Measurements from ENCODE around the gene CHST6. TPM values are rescaled to one million over a fixed set of nuclear protein-coding genes. Genes with fewer than 3 reads are reported as not detected.
A peak's percentile ranks its signal among the peaks of the same experiment; 100 is the strongest.
"Not testable (repeated sequence)": the region's sequence is repeated elsewhere in the genome, so short reads cannot be mapped to it uniquely, and the experiment has no call there.

CHST6 gene
- total RNA-seq, 1 donor, result not detected

DNA sequence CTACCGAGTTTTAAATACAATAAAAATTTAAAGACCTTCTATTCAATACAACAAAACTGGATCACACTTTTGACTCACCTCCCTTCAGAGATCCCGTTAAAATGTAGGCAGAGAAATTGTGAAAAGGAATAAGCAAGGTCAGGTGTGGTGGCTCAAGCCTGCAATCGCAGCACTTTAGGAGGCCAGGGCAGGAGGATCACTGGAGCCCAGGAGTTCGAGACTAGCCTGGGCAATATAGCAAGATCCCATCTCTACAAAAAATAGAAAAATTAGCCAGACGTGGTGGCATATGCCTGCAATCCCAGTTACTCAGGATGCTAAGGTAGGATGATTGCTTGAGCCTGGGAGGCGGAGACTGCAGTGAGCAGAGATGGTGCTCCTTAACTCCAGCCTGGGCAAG lies 23.9 kb upstream of the CHST6 start:
- Histone ChIP-seq H3K4me3 (ENCODE audit: low read length) (no peak overlapping the region), H3K4me1 (ENCODE audit: insufficient read depth, low read length) (peaks cover 12% of the 10 kb centered on the region), H3K27me3 (ENCODE audit: insufficient read depth, low read length) (no peaks in the 10 kb centered on the region), H3K9me3 (ENCODE audit: low read depth, low read length) (no peaks in the 10 kb centered on the region)

DNA sequence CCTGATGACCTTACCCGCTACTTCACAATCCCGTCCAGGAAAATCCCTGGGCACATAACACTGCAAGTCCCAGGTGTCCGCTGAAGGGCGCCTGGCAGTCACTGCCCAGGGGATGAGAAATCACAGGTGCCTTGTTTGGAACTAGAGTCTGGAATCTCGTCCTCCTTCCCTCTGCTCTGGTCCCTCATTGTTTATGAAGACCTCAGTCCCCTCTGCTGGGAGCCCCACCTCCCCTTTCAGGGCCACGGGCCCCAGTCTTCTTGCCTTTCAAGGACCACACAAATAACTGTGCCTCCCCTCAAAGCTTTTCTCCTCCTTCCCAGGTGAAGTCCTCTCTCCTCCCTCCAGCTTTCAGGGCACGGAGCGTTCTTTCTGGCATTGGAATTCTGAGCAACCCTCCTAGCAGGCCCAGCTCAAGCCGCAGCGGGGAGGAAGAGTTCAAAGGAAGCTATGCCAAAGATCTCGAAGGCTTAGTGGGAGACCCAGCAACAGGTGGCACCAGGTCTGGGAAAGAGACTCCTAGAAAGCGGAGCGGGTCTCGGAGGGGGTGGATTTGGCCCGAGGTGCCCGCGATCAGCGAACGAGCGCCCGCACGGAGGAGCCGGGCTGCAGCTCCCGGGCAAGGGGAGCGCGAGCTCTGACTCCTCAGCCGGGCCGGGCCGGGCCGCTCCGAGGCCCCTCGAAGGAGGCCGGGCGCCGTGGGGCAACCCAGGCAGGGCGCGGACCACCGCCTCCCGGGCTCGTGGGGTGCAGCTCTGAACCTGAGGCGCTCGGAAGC lies 21.1 kb upstream of the CHST6 start:
- Histone ChIP-seq H3K4me1 (ENCODE audit: insufficient read depth, low read length) (peaks cover 12% of the 10 kb centered on the region), H3K4me3 (ENCODE audit: low read length) (peak overlapping the region; percentile 86)
- H3K27me3 ChIP-seq (ENCODE audit: insufficient read depth, low read length); H3K9me3 ChIP-seq (ENCODE audit: low read depth, low read length): not testable (repeated sequence)

DNA sequence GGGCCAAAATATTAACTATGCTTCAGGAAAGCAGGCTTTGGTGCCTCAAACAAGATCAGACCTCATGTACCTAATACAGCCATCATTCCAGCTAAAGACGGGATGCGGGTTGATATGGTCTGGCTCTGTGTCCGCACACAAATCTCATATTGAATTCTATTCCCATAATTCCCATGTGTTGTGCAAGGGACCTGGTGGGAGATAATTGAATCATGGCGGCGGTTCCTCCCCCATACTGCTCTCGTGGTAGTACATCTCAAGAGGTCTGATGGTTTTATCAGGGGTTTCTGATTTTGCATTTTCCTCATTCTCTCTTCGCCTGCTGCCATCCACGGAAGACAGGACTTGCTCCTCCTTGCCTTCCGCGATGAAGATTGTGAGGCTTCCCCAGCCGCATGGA lies 19.1 kb upstream of the CHST6 start:
- Histone ChIP-seq H3K27me3 (ENCODE audit: insufficient read depth, low read length) (no peaks in the 10 kb centered on the region), H3K9me3 (ENCODE audit: low read depth, low read length) (no peaks in the 10 kb centered on the region), H3K4me3 (ENCODE audit: low read length) (no peak overlapping the region), H3K4me1 (ENCODE audit: insufficient read depth, low read length) (peaks cover 12% of the 10 kb centered on the region)

DNA sequence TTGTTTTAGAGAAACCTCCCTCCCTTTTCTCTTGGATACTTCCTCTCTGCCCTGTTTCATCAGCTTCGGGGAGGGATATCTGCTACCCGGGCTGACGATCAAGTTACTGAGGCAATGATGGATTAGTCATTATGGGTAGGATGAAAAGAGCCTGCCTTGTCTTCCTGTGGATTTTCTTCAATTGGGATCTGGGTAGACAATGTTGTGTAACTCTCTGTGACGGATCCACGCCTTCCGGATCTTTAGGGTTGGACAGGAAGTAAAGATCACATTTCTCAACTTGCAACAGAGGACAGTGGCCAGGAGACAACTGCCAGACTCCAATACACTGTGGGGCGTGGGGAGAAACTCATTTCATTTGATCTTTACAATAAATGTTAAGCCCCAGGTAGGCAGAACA lies 11.3 kb upstream of the CHST6 start:
- Histone ChIP-seq H3K4me1 (ENCODE audit: insufficient read depth, low read length) (peaks cover 14% of the 10 kb centered on the region), H3K4me3 (ENCODE audit: low read length) (no peak overlapping the region), H3K9me3 (ENCODE audit: low read depth, low read length) (no peaks in the 10 kb centered on the region), H3K27me3 (ENCODE audit: insufficient read depth, low read length) (no peaks in the 10 kb centered on the region)

DNA sequence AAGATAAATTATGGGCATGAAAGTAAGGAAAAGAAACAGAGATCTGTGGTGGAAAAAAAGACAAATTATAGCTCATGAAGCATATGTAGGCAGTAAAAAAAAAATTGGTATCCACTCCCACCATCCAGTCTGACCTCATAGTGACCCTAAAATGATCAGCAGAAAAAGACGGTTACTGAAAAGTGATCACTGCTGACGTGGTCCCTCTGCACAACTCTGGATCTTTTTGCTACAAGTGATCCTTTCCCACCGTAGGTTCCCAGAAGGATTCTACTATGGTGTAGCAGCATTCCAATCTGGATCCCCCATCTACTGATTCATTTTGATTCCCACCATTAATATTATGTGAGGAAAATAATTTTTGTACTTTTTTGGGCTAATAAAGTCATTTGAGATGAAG lies 10.9 kb upstream of the CHST6 start:
- H3K4me3 ChIP-seq (ENCODE audit: low read length), result no peak overlapping the region

DNA sequence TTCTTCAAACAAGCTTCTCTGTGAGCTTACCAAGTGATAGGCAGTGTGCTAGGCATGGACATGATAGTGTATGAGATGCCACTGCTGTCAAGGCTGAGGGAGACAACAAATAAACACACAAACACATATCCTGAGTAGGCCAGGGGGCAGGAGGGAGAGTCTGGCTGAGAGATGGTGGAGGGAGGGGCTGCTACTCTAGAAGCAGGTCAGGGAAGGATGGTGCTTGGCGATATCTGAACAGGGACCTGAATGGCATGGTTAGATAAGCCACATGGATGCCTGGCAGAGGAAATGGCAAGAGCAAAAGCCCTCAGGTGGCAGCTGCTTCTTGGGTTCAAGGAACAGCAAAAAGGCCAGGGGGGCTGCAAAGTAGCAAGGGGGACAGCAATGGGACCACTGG lies 8.6 kb upstream of the CHST6 start:
- peaks cover 14% of the 10 kb centered on the region for H3K4me1 ChIP-seq (ENCODE audit: insufficient read depth, low read length)
- H3K4me3 ChIP-seq (ENCODE audit: low read length), result no peak overlapping the region
- H3K27me3 ChIP-seq (ENCODE audit: insufficient read depth, low read length), result no peaks in the 10 kb centered on the region
- no peaks in the 10 kb centered on the region for H3K9me3 ChIP-seq (ENCODE audit: low read depth, low read length)

More for the DNA sequence above, 10.9 kb upstream of the CHST6 start:
- Histone ChIP-seq H3K9me3 (ENCODE audit: low read depth, low read length) (no peaks in the 10 kb centered on the region), H3K4me1 (ENCODE audit: insufficient read depth, low read length) (peaks cover 14% of the 10 kb centered on the region), H3K27me3 (ENCODE audit: insufficient read depth, low read length) (no peaks in the 10 kb centered on the region)

DNA sequence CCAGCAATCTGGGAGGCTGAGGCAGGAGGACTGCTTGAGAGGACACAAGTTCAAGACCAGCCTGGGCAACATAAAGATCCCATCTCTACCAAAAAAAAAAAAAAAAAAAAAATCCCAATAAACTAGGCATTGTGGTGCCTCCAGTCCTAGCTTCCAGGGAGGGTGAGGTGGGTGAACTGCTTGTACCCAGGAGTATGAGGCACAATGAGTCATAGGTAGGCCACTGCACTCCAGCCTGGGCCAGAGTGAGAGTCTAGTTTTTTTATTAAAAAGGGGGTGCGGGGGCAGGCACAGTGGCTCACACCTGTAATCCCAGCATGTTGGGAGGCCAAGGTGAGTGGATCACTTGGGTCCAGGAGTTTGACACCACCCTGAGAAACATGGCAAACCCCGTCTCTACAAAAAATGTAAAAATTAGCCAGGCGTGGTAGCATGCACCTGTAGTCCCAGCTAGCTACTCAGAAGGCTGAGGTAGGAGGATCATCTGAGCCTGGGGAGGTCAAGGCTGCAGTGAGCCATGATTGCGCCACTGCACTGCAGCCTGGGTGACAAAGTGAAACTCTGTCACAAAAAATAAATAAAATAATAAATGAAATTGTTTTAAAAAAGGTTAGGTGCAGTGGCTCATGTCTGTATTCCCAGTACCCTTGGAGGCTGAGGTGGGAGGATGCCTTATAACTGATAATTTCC lies 7.8 kb upstream of the CHST6 start:
- Histone ChIP-seq H3K4me3 (ENCODE audit: low read length) (no peak overlapping the region), H3K4me1 (ENCODE audit: insufficient read depth, low read length) (peaks cover 14% of the 10 kb centered on the region), H3K27me3 (ENCODE audit: insufficient read depth, low read length) (no peaks in the 10 kb centered on the region), H3K9me3 (ENCODE audit: low read depth, low read length) (no peaks in the 10 kb centered on the region)

DNA sequence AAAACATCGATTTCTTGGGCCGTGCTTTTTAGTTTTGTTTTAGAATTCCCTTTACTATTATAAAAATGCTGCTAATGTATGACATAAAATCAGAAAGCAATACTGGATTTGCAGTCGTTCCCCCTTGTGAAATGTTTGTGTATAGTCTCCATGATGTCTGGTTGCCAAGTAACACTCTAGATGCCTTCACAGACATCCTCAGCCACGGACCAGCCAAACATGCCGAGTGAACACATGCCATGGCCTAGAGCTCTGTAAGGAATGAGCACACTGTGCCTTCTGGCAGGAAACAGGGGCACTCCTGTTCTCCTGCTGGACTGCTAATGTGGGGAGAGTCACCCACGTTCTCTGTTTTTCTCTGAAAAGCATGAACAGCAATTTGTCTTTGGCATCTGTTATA lies 6.6 kb upstream of the CHST6 start:
- H3K4me3 ChIP-seq (ENCODE audit: low read length); H3K27me3 ChIP-seq (ENCODE audit: insufficient read depth, low read length); H3K9me3 ChIP-seq (ENCODE audit: low read depth, low read length): not testable (repeated sequence)
- H3K4me1 ChIP-seq (ENCODE audit: insufficient read depth, low read length), result peaks cover 11% of the 10 kb centered on the region

DNA sequence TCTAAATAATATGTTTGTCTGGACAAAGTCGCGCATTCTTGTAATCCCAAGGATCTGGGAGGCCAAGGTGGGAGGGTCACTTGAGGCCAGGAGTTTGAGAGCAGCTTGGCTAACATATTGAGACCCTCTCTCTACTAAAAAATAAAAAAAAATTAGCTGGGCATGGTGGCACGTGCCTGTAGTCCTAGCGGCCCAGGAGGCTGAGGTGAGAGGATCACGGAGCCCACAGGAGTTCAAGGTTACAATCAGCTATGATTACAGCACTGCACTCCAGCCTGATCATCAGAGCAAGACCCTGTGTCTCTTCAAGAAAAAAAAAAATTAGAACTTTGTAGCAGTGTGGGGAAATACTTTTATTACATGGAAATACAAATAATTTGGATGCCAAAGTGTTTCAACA lies 6.1 kb upstream of the CHST6 start:
- Histone ChIP-seq H3K9me3 (ENCODE audit: low read depth, low read length) (no peaks in the 10 kb centered on the region), H3K4me1 (ENCODE audit: insufficient read depth, low read length) (peaks cover 8% of the 10 kb centered on the region), H3K4me3 (ENCODE audit: low read length) (no peak overlapping the region), H3K27me3 (ENCODE audit: insufficient read depth, low read length) (no peaks in the 10 kb centered on the region)

DNA sequence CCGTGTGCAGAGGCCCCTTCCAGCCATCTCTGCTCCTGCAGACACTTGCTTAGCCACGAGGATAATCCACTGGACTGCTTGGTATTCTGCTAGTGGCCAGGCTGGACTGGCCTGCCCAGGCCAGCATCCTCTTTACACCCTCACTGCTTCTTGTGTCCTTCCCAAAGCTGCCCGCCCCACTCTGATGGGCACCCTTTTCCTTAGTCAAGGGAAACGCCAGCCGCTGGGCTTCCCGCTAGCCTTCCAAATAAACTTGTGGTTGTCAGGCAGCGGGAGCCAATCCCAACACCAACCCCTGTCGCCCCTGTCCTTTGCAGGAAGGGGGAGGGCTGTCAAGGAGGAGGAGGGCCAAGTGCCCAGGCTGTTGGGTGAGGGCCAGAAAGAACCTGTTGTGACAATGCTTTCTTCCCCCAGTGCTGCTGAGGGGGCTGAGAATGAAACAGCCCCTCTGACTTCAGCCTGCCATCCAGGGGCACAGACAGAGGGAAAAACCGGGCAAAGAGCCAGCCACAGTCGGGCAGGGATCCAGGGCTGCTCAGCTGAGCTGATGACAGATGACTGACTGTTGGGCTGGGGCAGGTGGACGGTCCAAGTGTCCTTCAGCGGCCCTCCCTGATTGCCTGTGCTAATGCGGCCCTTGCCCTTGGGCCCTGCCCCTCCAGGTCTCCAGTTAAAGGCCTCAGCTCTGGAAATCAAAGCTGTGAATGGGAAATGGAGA lies 3.5 kb upstream of the CHST6 start:
- not testable (repeated sequence) for H3K4me1 ChIP-seq (ENCODE audit: insufficient read depth, low read length); H3K4me3 ChIP-seq (ENCODE audit: low read length); H3K9me3 ChIP-seq (ENCODE audit: low read depth, low read length)
- peaks cover 18% of the 10 kb centered on the region for H3K27me3 ChIP-seq (ENCODE audit: insufficient read depth, low read length)

DNA sequence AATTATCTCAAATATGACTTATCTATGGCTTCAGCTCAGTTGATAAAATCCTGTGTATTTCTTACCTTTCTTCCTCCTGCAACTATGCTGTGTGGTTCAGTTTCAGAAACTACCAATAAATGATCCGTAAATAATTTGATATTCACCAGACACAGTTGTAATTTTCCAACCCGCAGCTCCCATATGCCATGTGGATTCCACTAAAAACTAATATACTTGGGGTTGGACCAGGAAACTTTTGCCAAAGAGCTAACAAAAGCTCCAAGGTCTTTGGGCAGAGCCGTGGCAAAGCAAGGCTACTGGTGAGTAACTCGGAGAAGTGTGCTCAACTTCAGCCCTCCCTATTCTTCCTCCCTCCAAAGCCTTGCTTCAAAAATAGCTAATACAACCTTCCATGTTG lies 2.3 kb upstream of the CHST6 start:
- H3K9me3 ChIP-seq (ENCODE audit: low read depth, low read length), result no peaks in the 10 kb centered on the region
- H3K27me3 ChIP-seq (ENCODE audit: insufficient read depth, low read length), result peaks cover 18% of the 10 kb centered on the region
- peaks cover 10% of the 10 kb centered on the region for H3K4me1 ChIP-seq (ENCODE audit: insufficient read depth, low read length)
- H3K4me3 ChIP-seq (ENCODE audit: low read length), result no peak overlapping the region

DNA sequence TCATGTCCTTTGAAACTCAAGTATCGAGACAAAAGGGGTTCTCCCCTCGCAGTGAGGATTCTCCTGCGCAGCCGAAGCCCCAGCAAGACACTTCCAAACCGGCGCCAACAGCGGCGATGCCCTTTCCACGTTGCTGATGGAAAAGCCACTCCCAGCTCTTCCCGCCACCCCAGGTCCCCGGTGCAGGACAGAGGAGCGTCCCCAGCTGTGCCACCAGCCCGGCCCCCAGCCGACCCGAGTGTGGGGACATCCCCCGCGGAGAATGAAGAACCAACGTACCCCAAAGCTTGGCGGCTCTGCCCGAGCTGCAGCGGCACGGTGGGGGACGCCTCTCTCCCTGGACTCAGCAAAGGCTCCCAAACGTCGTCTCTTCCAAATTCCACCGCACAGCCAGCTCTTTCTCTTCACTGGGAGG lies 573 bp downstream of the CHST6 start:
- H3K9me3 ChIP-seq (ENCODE audit: low read depth, low read length), result no peaks in the 10 kb centered on the region
- H3K4me1 ChIP-seq (ENCODE audit: insufficient read depth, low read length), result peaks cover 10% of the 10 kb centered on the region
- H3K27me3 ChIP-seq (ENCODE audit: insufficient read depth, low read length), result peaks cover 18% of the 10 kb centered on the region
- H3K4me3 ChIP-seq (ENCODE audit: low read length), result no peak overlapping the region

DNA sequence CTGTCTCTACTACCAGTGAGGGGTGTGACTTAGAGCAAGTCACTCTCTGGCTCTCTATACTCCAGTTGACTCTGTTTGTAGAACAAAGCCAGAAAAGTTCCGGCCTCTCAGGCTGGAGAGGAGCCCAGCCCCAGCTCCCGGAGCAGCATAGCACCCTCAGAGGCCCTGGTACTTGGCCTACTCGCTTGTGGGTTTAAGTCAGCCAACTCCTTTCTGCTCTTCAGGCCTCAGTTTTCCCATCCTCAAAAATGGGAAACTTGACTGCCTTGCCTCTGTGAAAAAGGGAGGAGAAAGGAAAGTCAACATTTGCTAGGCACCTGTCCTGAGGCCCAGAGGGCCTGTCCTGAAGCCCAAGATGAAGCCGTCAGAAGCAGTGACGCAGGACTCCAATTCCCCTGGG lies 1.1 kb downstream of the CHST6 start:
- Histone ChIP-seq H3K27me3 (ENCODE audit: insufficient read depth, low read length) (peaks cover 18% of the 10 kb centered on the region), H3K4me3 (ENCODE audit: low read length) (no peak overlapping the region), H3K9me3 (ENCODE audit: low read depth, low read length) (no peaks in the 10 kb centered on the region), H3K4me1 (ENCODE audit: insufficient read depth, low read length) (peaks cover 10% of the 10 kb centered on the region)

DNA sequence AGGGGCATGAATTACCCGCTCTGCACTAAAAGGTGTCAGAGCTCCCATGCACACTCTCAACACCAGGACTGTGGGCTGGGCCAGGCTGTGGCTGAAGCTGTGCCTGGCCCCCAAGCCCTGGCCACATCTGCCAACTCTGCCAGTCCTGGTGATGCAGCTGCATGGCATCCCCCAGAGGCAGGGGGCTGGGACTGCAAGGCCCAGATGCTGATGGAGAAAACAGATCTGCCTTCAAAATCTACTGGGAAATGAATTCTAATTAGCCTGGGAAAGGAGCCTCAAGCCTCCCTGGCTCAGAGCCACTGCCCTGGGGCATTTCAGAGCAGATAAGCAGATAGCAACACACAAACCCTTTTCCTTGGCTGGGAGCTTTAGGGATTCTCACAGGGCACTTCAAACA lies 3.4 kb downstream of the CHST6 start:
- Histone ChIP-seq H3K4me3 (ENCODE audit: low read length) (no peak overlapping the region), H3K9me3 (ENCODE audit: low read depth, low read length) (no peaks in the 10 kb centered on the region), H3K27me3 (ENCODE audit: insufficient read depth, low read length) (peaks cover 18% of the 10 kb centered on the region), H3K4me1 (ENCODE audit: insufficient read depth, low read length) (peaks cover 10% of the 10 kb centered on the region)

DNA sequence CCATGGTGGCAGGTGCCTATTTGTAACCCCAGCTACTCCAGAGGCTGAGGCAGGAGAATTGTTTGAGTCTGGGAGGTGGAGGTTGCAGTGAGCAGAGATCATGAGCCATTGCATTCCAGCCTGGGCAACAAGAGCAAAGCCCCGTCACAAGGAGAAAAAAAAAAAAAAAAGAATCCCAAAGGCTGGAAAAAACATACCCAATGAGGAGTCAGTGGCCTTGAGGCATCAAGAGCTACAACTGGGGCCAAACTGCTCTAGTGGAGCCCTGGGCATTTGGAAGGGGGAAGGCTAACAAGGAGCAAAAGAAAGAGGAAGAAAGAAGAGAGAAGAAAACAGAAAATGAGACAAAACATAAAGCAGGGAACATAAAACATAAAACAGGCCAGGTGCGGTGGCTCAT lies 6.9 kb downstream of the CHST6 start:
- Histone ChIP-seq H3K4me1 (ENCODE audit: insufficient read depth, low read length) (no peaks in the 10 kb centered on the region), H3K27me3 (ENCODE audit: insufficient read depth, low read length) (no peaks in the 10 kb centered on the region), H3K9me3 (ENCODE audit: low read depth, low read length) (no peaks in the 10 kb centered on the region), H3K4me3 (ENCODE audit: low read length) (no peak overlapping the region)

Measured in mononuclear cell (primary cell).